ENCODE measurements around the gene CPXM2.

Gene CPXM2

GRCh38 chr10:123859653-123860050, 32.0 kb downstream of the CPXM2 start:
- Histone ChIP-seq H3K4me1 (ENCODE audit: insufficient read depth, low read length) (no peaks in the 10 kb centered on the region), H3K27me3 (ENCODE audit: insufficient read depth, low read length) (no peaks in the 10 kb centered on the region), H3K36me3 (ENCODE audit: insufficient read depth, low read length) (no peaks in the 10 kb centered on the region), H3K9me3 (ENCODE audit: insufficient read depth, low read depth, low read length) (no peaks in the 10 kb centered on the region), H3K4me3 (ENCODE audit: low read length) (no peak overlapping the region), H3K27ac (ENCODE audit: low read depth, low read length) (no peak overlapping the region), H3K9ac (ENCODE audit: low read depth, low read length) (no peak overlapping the region)
- 91% methylated on average over 10 of the region's 10 CpGs for WGBS

- Histone ChIP-seq H3K9ac (ENCODE audit: low read depth, low read length) (no peak overlapping the region), H3K27me3 (ENCODE audit: insufficient read depth, low read length) (no peaks in the 10 kb centered on the region), H3K9me3 (ENCODE audit: insufficient read depth, low read depth, low read length) (no peaks in the 10 kb centered on the region), H3K4me1 (ENCODE audit: insufficient read depth, low read length) (no peaks in the 10 kb centered on the region), H3K36me3 (ENCODE audit: insufficient read depth, low read length) (no peaks in the 10 kb centered on the region), H3K4me3 (ENCODE audit: low read length) (no peak overlapping the region), H3K27ac (ENCODE audit: low read depth, low read length) (no peak overlapping the region)
- 92% methylated on average over 20 of the region's 20 CpGs for WGBS
These were observed 32.5 kb downstream of the CPXM2 start for GRCh38 chr10:123858907-123859652.

- H3K27ac ChIP-seq (ENCODE audit: low read depth, low read length): no peak overlapping the region
- WGBS: 93% methylated on average over 9 of the region's 9 CpGs
- no peak overlapping the region for H3K4me3 ChIP-seq (ENCODE audit: low read length)
- no peaks in the 10 kb centered on the region for H3K4me1 ChIP-seq (ENCODE audit: insufficient read depth, low read length)
- H3K36me3 ChIP-seq (ENCODE audit: insufficient read depth, low read length): no peaks in the 10 kb centered on the region
- no peaks in the 10 kb centered on the region for H3K27me3 ChIP-seq (ENCODE audit: insufficient read depth, low read length)
- no peak overlapping the region for H3K9ac ChIP-seq (ENCODE audit: low read depth, low read length)
- H3K9me3 ChIP-seq (ENCODE audit: insufficient read depth, low read depth, low read length): no peaks in the 10 kb centered on the region
These were observed 33.4 kb downstream of the CPXM2 start for GRCh38 chr10:123858077-123858681.

- Histone ChIP-seq H3K9ac (ENCODE audit: low read depth, low read length) (no peak overlapping the region), H3K4me3 (ENCODE audit: low read length) (no peak overlapping the region), H3K27ac (ENCODE audit: low read depth, low read length) (no peak overlapping the region), H3K4me1 (ENCODE audit: insufficient read depth, low read length) (no peaks in the 10 kb centered on the region), H3K36me3 (ENCODE audit: insufficient read depth, low read length) (no peaks in the 10 kb centered on the region), H3K9me3 (ENCODE audit: insufficient read depth, low read depth, low read length) (no peaks in the 10 kb centered on the region), H3K27me3 (ENCODE audit: insufficient read depth, low read length) (no peaks in the 10 kb centered on the region)
- WGBS: 88% methylated on average over 19 of the region's 19 CpGs
These were observed 34.0 kb downstream of the CPXM2 start for GRCh38 chr10:123857616-123858015.

GRCh38 chr10:123855008-123855684, 36.5 kb downstream of the CPXM2 start:
- H3K4me1 ChIP-seq (ENCODE audit: insufficient read depth, low read length): no peaks in the 10 kb centered on the region
- H3K9me3 ChIP-seq (ENCODE audit: insufficient read depth, low read depth, low read length): no peaks in the 10 kb centered on the region
- H3K9ac ChIP-seq (ENCODE audit: low read depth, low read length): no peak overlapping the region
- no peak overlapping the region for H3K27ac ChIP-seq (ENCODE audit: low read depth, low read length)
- H3K27me3 ChIP-seq (ENCODE audit: insufficient read depth, low read length): no peaks in the 10 kb centered on the region
- WGBS: 88% methylated on average over 7 of the region's 7 CpGs
- no peak overlapping the region for H3K4me3 ChIP-seq (ENCODE audit: low read length)
- H3K36me3 ChIP-seq (ENCODE audit: insufficient read depth, low read length): no peaks in the 10 kb centered on the region

- H3K9ac ChIP-seq (ENCODE audit: low read depth, low read length): no peak overlapping the region
- H3K27me3 ChIP-seq (ENCODE audit: insufficient read depth, low read length): no peaks in the 10 kb centered on the region
- no peaks in the 10 kb centered on the region for H3K9me3 ChIP-seq (ENCODE audit: insufficient read depth, low read depth, low read length)
- H3K4me3 ChIP-seq (ENCODE audit: low read length): no peak overlapping the region
- no peaks in the 10 kb centered on the region for H3K4me1 ChIP-seq (ENCODE audit: insufficient read depth, low read length)
- H3K36me3 ChIP-seq (ENCODE audit: insufficient read depth, low read length): no peaks in the 10 kb centered on the region
- WGBS: 97% methylated on average over 7 of the region's 7 CpGs
- no peak overlapping the region for H3K27ac ChIP-seq (ENCODE audit: low read depth, low read length)
These were observed 37.1 kb downstream of the CPXM2 start for GRCh38 chr10:123854498-123854897.

- H3K36me3 ChIP-seq (ENCODE audit: insufficient read depth, low read length): no peaks in the 10 kb centered on the region
- H3K9ac ChIP-seq (ENCODE audit: low read depth, low read length): no peak overlapping the region
- H3K4me3 ChIP-seq (ENCODE audit: low read length): no peak overlapping the region
- no peaks in the 10 kb centered on the region for H3K4me1 ChIP-seq (ENCODE audit: insufficient read depth, low read length)
- H3K27ac ChIP-seq (ENCODE audit: low read depth, low read length): no peak overlapping the region
- H3K27me3 ChIP-seq (ENCODE audit: insufficient read depth, low read length): no peaks in the 10 kb centered on the region
- no peaks in the 10 kb centered on the region for H3K9me3 ChIP-seq (ENCODE audit: insufficient read depth, low read depth, low read length)
- WGBS: 90% methylated on average over 4 of the region's 4 CpGs
These were observed 37.6 kb downstream of the CPXM2 start for GRCh38 chr10:123854003-123854402.

GRCh38 chr10:123852411-123852951, 39.1 kb downstream of the CPXM2 start:
- WGBS: 93% methylated on average over 7 of the region's 7 CpGs
- no peaks in the 10 kb centered on the region for H3K4me1 ChIP-seq (ENCODE audit: insufficient read depth, low read length)
- H3K36me3 ChIP-seq (ENCODE audit: insufficient read depth, low read length): no peaks in the 10 kb centered on the region
- H3K9me3 ChIP-seq (ENCODE audit: insufficient read depth, low read depth, low read length): no peaks in the 10 kb centered on the region
- H3K9ac ChIP-seq (ENCODE audit: low read depth, low read length): no peak overlapping the region
- H3K27ac ChIP-seq (ENCODE audit: low read depth, low read length): no peak overlapping the region
- H3K27me3 ChIP-seq (ENCODE audit: insufficient read depth, low read length): no peaks in the 10 kb centered on the region
- no peak overlapping the region for H3K4me3 ChIP-seq (ENCODE audit: low read length)

- no peaks in the 10 kb centered on the region for H3K36me3 ChIP-seq (ENCODE audit: insufficient read depth, low read length)
- H3K9me3 ChIP-seq (ENCODE audit: insufficient read depth, low read depth, low read length): peaks cover 4% of the 10 kb centered on the region; the same call in 1 of the 2 replicates
- no peak overlapping the region for H3K27ac ChIP-seq (ENCODE audit: low read depth, low read length)
- no peaks in the 10 kb centered on the region for H3K4me1 ChIP-seq (ENCODE audit: insufficient read depth, low read length)
- 92% methylated on average over 4 of the region's 5 CpGs for WGBS
- no peaks in the 10 kb centered on the region for H3K27me3 ChIP-seq (ENCODE audit: insufficient read depth, low read length)
- no peak overlapping the region for H3K4me3 ChIP-seq (ENCODE audit: low read length)
- H3K9ac ChIP-seq (ENCODE audit: low read depth, low read length): no peak overlapping the region
These were observed 42.8 kb downstream of the CPXM2 start for GRCh38 chr10:123848564-123849457.

GRCh38 chr10:123847686-123848432, 43.7 kb downstream of the CPXM2 start:
- H3K9me3 ChIP-seq (ENCODE audit: insufficient read depth, low read depth, low read length): peaks cover 4% of the 10 kb centered on the region; the same call in 1 of the 2 replicates
- no peaks in the 10 kb centered on the region for H3K36me3 ChIP-seq (ENCODE audit: insufficient read depth, low read length)
- no peak overlapping the region for H3K9ac ChIP-seq (ENCODE audit: low read depth, low read length)
- H3K4me3 ChIP-seq (ENCODE audit: low read length): no peak overlapping the region
- 88% methylated on average over 5 of the region's 5 CpGs for WGBS
- no peaks in the 10 kb centered on the region for H3K4me1 ChIP-seq (ENCODE audit: insufficient read depth, low read length)
- no peak overlapping the region for H3K27ac ChIP-seq (ENCODE audit: low read depth, low read length)
- no peaks in the 10 kb centered on the region for H3K27me3 ChIP-seq (ENCODE audit: insufficient read depth, low read length)

All from HUES64 (cell line).